Measurements from ENCODE around the gene OR8D1.

OR8D1 gene

DNA sequence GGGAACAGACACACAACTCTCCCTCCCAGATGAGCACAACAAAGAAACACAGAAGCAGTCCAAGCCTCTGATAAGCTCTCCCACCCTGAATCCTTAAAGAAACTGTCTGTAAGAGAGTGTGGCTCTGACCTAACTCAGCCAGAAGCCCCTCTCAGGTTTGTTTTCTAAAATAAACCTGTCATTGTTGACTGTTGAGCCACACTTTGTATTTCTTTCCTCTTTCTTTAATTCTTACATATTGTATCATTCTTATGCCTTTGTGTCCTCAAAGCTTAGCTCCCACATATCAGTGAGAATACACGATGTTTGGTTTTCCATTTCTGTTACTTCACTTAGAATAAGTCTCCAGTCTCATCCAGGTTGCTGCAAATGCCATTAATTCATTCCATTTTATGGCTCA, 14.0 kb upstream of the OR8D1 start:
- H2AFZ ChIP-seq (ENCODE audit: low read depth, low read length): no peak overlapping the region
- peaks cover 23% of the 10 kb centered on the region for H3K4me1 ChIP-seq (ENCODE audit: low read length)
- H3K9ac ChIP-seq (ENCODE audit: low read length): no peak overlapping the region
- TF ChIP-seq, protein P1, sequence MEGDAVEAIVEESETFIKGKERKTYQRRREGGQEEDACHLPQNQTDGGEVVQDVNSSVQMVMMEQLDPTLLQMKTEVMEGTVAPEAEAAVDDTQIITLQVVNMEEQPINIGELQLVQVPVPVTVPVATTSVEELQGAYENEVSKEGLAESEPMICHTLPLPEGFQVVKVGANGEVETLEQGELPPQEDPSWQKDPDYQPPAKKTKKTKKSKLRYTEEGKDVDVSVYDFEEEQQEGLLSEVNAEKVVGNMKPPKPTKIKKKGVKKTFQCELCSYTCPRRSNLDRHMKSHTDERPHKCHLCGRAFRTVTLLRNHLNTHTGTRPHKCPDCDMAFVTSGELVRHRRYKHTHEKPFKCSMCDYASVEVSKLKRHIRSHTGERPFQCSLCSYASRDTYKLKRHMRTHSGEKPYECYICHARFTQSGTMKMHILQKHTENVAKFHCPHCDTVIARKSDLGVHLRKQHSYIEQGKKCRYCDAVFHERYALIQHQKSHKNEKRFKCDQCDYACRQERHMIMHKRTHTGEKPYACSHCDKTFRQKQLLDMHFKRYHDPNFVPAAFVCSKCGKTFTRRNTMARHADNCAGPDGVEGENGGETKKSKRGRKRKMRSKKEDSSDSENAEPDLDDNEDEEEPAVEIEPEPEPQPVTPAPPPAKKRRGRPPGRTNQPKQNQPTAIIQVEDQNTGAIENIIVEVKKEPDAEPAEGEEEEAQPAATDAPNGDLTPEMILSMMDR (IDR thresholded peaks at IDR 0.05; ENCODE audit: low read depth, low read length): no peak
- TF ChIP-seq EZH2phosphoT487 (IDR thresholded peaks at IDR 0.05; ENCODE audit: low read depth): no peak
- H3K36me3 ChIP-seq (replicated peaks; ENCODE audit: low read depth, low read length): no peaks in the 10 kb centered on the region
- H3K79me2 ChIP-seq (ENCODE audit: low read length): no peaks in the 10 kb centered on the region
- H3K27me3 ChIP-seq (ENCODE audit: low read depth, low read length): peaks cover 18% of the 10 kb centered on the region
- H4K20me1 ChIP-seq (ENCODE audit: insufficient read depth, low read length): no peaks in the 10 kb centered on the region
- H3K27ac ChIP-seq (ENCODE audit: low read length): no peak overlapping the region
- no peaks in the 10 kb centered on the region for H3K9me3 ChIP-seq (ENCODE audit: insufficient read depth, low read length)
- no peak overlapping the region for H3K4me3 ChIP-seq (ENCODE audit: low read length)
- no peak overlapping the region for H3K4me2 ChIP-seq (ENCODE audit: low read length)

DNA sequence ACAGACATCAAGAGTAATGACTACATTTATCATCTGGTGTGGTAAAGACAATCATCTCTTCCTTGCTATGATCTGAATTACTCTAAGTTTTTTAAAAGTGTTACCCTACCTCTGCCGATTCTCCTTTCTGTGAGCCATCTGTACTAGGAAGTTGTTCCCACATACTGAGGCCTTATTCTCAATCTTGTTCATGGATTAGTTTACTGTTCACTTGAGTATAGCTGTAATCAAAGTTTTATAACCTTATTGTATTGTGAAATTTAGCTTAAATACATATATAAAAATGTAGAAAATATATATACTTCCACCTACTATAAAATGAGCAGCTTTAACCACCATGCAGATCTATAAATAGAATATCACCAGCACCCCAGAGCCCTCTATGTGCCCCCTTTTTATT, 8.6 kb upstream of the OR8D1 start:
- TF ChIP-seq, protein P1 (IDR thresholded peaks at IDR 0.05; ENCODE audit: low read depth, low read length): no peak
- no peak for TF ChIP-seq EZH2phosphoT487 (IDR thresholded peaks at IDR 0.05; ENCODE audit: low read depth)
- H3K79me2 ChIP-seq (ENCODE audit: low read length): no peaks in the 10 kb centered on the region
- no peaks in the 10 kb centered on the region for H4K20me1 ChIP-seq (ENCODE audit: insufficient read depth, low read length)

DNA sequence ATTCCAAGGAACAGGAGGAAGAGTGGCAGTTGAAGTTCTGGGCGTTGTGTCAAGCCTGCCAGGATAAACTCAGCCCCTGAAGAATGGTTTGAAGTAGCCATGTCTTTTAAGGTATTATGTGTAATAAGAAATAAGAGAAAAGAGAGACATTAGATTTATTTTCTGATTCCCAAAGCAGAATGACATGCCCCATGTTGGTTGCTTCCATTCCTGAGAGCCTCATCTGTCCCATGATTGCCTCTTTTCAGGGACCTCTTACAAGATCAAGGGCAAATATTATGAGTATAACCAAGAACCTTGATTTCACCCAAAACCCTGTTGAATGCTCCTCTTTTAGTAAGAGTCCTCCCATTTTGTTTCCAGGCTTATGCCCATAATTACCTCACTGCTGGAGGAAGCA, 6.3 kb upstream of the OR8D1 start, which contains the start of gene OR8D2:
TSS of gene OR8D2 (minus strand) at position 101 of the 400 bp plus-strand sequence. CDS start at position 101, 0 bp downstream.
- H3K9me3 ChIP-seq (ENCODE audit: insufficient read depth, low read length): no peaks in the 10 kb centered on the region
- TF ChIP-seq EZH2phosphoT487 (IDR thresholded peaks at IDR 0.05; ENCODE audit: low read depth): no peak
- TF ChIP-seq, protein P1 (IDR thresholded peaks at IDR 0.05; ENCODE audit: low read depth, low read length): no peak

More for the DNA sequence above, 8.6 kb upstream of the OR8D1 start:
- Histone ChIP-seq H3K27ac (ENCODE audit: low read length) (no peak overlapping the region), H3K36me3 (replicated peaks; ENCODE audit: low read depth, low read length) (no peaks in the 10 kb centered on the region), H3K4me3 (ENCODE audit: low read length) (no peak overlapping the region), H3K9ac (ENCODE audit: low read length) (no peak overlapping the region), H3K4me1 (ENCODE audit: low read length) (no peaks in the 10 kb centered on the region), H2AFZ (ENCODE audit: low read depth, low read length) (no peak overlapping the region), H3K27me3 (ENCODE audit: low read depth, low read length) (peaks cover 14% of the 10 kb centered on the region), H3K4me2 (ENCODE audit: low read length) (no peak overlapping the region), H3K9me3 (ENCODE audit: insufficient read depth, low read length) (no peaks in the 10 kb centered on the region)

DNA sequence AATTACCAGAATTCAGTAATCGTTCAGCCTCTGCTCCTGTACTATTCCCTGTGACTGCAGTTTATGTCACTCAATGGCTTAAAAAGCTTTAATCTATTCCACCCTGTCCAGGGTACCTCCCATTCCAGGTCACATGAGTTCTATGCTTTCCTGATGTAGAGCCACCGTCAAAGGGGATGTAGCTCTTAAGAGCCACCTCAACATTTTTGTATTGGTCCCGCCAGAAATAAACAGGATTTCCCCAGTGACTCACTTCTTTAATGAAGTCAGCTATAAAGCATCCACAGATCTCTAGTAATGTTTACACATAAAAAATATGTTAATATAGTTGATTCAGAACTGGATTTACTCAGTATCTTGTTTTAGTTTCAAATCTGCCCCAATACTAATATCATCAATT, 1.3 kb upstream of the OR8D1 start:
- Histone ChIP-seq H3K27ac (ENCODE audit: low read length) (no peak overlapping the region), H3K4me2 (ENCODE audit: low read length) (peak overlapping the region; percentile 29; the same call in 1 of the 2 replicates), H3K27me3 (ENCODE audit: low read depth, low read length) (peaks cover 25% of the 10 kb centered on the region)

More for the DNA sequence above, 6.3 kb upstream of the OR8D1 start, which contains the start of gene OR8D2:
- Histone ChIP-seq H3K27me3 (ENCODE audit: low read depth, low read length) (peaks cover 19% of the 10 kb centered on the region), H3K4me2 (ENCODE audit: low read length) (no peak within 1 kb of the TSS), H3K27ac (ENCODE audit: low read length) (no peak within 1 kb of the TSS), H3K79me2 (ENCODE audit: low read length) (no peaks in the 10 kb centered on the region), H3K4me1 (ENCODE audit: low read length) (peaks cover 2% of the 10 kb centered on the region), H3K9ac (ENCODE audit: low read length) (no peak within 1 kb of the TSS), H4K20me1 (ENCODE audit: insufficient read depth, low read length) (no peaks in the 10 kb centered on the region), H2AFZ (ENCODE audit: low read depth, low read length) (no peak within 1 kb of the TSS), H3K4me3 (ENCODE audit: low read length) (no peak within 1 kb of the TSS), H3K36me3 (replicated peaks; ENCODE audit: low read depth, low read length) (no peaks in the 10 kb centered on the region)

More for the DNA sequence above, 1.3 kb upstream of the OR8D1 start:
- Histone ChIP-seq H3K9me3 (ENCODE audit: insufficient read depth, low read length) (no peaks in the 10 kb centered on the region), H2AFZ (ENCODE audit: low read depth, low read length) (no peak overlapping the region), H3K9ac (ENCODE audit: low read length) (no peak overlapping the region), H3K79me2 (ENCODE audit: low read length) (no peaks in the 10 kb centered on the region), H3K4me1 (ENCODE audit: low read length) (peaks cover 6% of the 10 kb centered on the region), H3K4me3 (ENCODE audit: low read length) (no peak overlapping the region), H3K36me3 (replicated peaks; ENCODE audit: low read depth, low read length) (no peaks in the 10 kb centered on the region), H4K20me1 (ENCODE audit: insufficient read depth, low read length) (no peaks in the 10 kb centered on the region)
- TF ChIP-seq, protein P1 (IDR thresholded peaks at IDR 0.05; ENCODE audit: low read depth, low read length): no peak
- TF ChIP-seq EZH2phosphoT487 (IDR thresholded peaks at IDR 0.05; ENCODE audit: low read depth): no peak
